Kidney (tissue), 14 donors: Measurements from ENCODE around the gene TEAD1. TPM values are rescaled to one million over a fixed set of nuclear protein-coding genes. Genes with fewer than 3 reads are reported as not detected.
A peak's percentile ranks its signal among the peaks of the same experiment; 100 is the strongest.

Experiments used
- DNase-seq, 5 donors: peaks; one replicate each; pipeline ENCODE4 v3.0.0-alpha.2; 2013 to 2020
- FAIRE-seq: peaks from 2 replicates; lab custom pipeline; 2012; peaks lifted over from hg19 to GRCh38; lab: Jason Lieb, UNC
- H3K27ac ChIP-seq, 2 donors: one replicate each; pipeline ENCODE4 v1.7.0; 2013; ENCODE audit warnings: low read depth in 2 of 2, low read length in 2 of 2, inconsistent platforms in 1 of 2
- H3K27me3 ChIP-seq: one replicate; pipeline ENCODE4 v1.7.1; 2013; ENCODE audit warnings: low read length, inconsistent platforms; ENCODE audit not compliant: control insufficient read depth, insufficient read depth
- H3K36me3 ChIP-seq, 3 donors: one replicate each; pipeline versions ENCODE4 v1.7.0 to v1.7.1; 2013; ENCODE audit warnings: low read length in 3 of 3, control low read depth in 1 of 3, inconsistent platforms in 1 of 3; ENCODE audit not compliant: insufficient read depth in 3 of 3, control insufficient read depth in 2 of 3
- H3K4me1 ChIP-seq, 3 donors: one replicate each; pipeline versions ENCODE4 v1.7.0 to v1.7.1; 2013; ENCODE audit warnings: low read length in 3 of 3, inconsistent platforms in 1 of 3, low read depth in 1 of 3; ENCODE audit not compliant: control insufficient read depth in 2 of 3, insufficient read depth in 2 of 3
- H3K4me3 ChIP-seq, 3 donors: one replicate each; pipeline versions ENCODE4 v1.7.0 to v1.8.1; 2013; ENCODE audit warnings: low read length in 3 of 3, control low read depth in 1 of 3, inconsistent platforms in 1 of 3
- H3K9ac ChIP-seq, 3 donors: one replicate each; pipeline versions ENCODE4 v1.7.0 to v1.7.1; 2013; ENCODE audit warnings: low read length in 3 of 3, control low read depth in 1 of 3, inconsistent platforms in 1 of 3
- H3K9me3 ChIP-seq, 3 donors: one replicate each; pipeline versions ENCODE4 v1.7.0 to v1.7.1; 2013; ENCODE audit warnings: low read length in 3 of 3, control low read depth in 1 of 3, inconsistent platforms in 1 of 3; ENCODE audit not compliant: control insufficient read depth in 2 of 3, insufficient read depth in 1 of 3
- CTCF ChIP-seq: IDR thresholded peaks from 3 replicates; pipeline ENCODE4 v1.5.1; 2012; ENCODE audit warnings: mild to moderate bottlenecking, moderate library complexity, borderline replicate concordance; ENCODE audit not compliant: insufficient read depth; ENCODE audit errors: extremely low read depth
- intact Hi-C: fragments of 100-400 bp; cut with DNase I; formaldehyde crosslinking; loops from one replicate; pipeline ENCODE4 v1.11.1; 2022
- polyA plus RNA-seq: library from polyadenylated mRNA; stranded (reverse); fragments of 350-450 nt; fragmentation: Illumina TruSeq; extraction: RNeasy Lipid Tissue Mini Kit (QIAGEN cat#74804); gene quantifications from one replicate; pipeline ENCODE4 v1.2.3, GENCODE V29; 2014; ENCODE audit warnings: low read depth, low replicate concordance; ENCODE audit not compliant: insufficient read depth
- total RNA-seq: library from RNA; stranded (reverse); fragmentation: NEBNext Ultra II Directional; extraction: Animal tissue kit (Norgen Biotek cat#: 25700); gene quantifications from one replicate; pipeline ENCODE4 v1.2.1, GENCODE V29; 2021
- donor health status: control.
- donor health status: control.
- donor health status: control.
- donor health status: control.
- donor health status: control.
- donor health status: DM: yes; HTN: yes; CAD: no.
- donor health status: Normal renal cell carcinoma (clear cell type).

TEAD1 gene
- total and polyA plus RNA-seq, 2 donors from 2014 or later: 7.6 to 77.2 TPM

- H3K9me3 ChIP-seq: no peaks in the 10 kb centered on the region
- no peak for FAIRE-seq
- no peaks in the 10 kb centered on the region for H3K27me3 ChIP-seq
- peaks cover 16 to 48% (median 37%) of the 10 kb centered on the region in 3 donors for H3K4me1 ChIP-seq
- H3K9ac ChIP-seq: no peak overlapping the region
- TF ChIP-seq CTCF: no peak
- intact Hi-C loops: no loop called here
- H3K27ac ChIP-seq: peak overlapping the region; percentile 43 to 78
- DNase-seq: peak; percentile 70 to 88 (median 73)
- no peak overlapping the region for H3K4me3 ChIP-seq
- H3K36me3 ChIP-seq: no peaks in the 10 kb centered on the region
Observed at GRCh38 chr11:12696911-12697581, 22.8 kb downstream of the TEAD1 start.

- no peaks in the 10 kb centered on the region for H3K36me3 ChIP-seq
- no peak for FAIRE-seq
- DNase-seq: peak in 1 of 5 donors; percentile 50
- intact Hi-C loops: no loop called here
- H3K27ac ChIP-seq: peak overlapping the region; percentile 36 to 62
- H3K9ac ChIP-seq: peak overlapping the region in 1 of 3 donors; percentile 22
- H3K4me3 ChIP-seq: no peak overlapping the region
- TF ChIP-seq CTCF: no peak
- peaks cover 10 to 41% (median 37%) of the 10 kb centered on the region in 3 donors for H3K4me1 ChIP-seq
- no peaks in the 10 kb centered on the region for H3K9me3 ChIP-seq
- no peaks in the 10 kb centered on the region for H3K27me3 ChIP-seq
Observed at GRCh38 chr11:12698048-12698447, 23.8 kb downstream of the TEAD1 start.

GRCh38 chr11:12701811-12702592 lies 27.8 kb downstream of the TEAD1 start:
- Histone ChIP-seq H3K9me3 (no peaks in the 10 kb centered on the region), H3K4me3 (no peak overlapping the region), H3K27ac (no peak overlapping the region), H3K36me3 (no peaks in the 10 kb centered on the region), H3K4me1 (peaks cover 0 to 10% (median 2%) of the 10 kb centered on the region in 3 donors), H3K27me3 (no peaks in the 10 kb centered on the region), H3K9ac (no peak overlapping the region)
- TF ChIP-seq CTCF: no peak
- FAIRE-seq (no peak), DNase-seq (no peak)
- intact Hi-C loops: no loop called here
